Activated CD8-positive, alpha-beta T cell treated with anti-CD3 and anti-CD28 coated beads for 36 hours (primary cell): ENCODE data around the gene COMMD1. TPM values are rescaled to one million over a fixed set of nuclear protein-coding genes. Genes with fewer than 3 reads are reported as not detected.
A peak's percentile ranks its signal among the peaks of the same experiment; 100 is the strongest.

Experiments
- ATAC-seq: fragments of 200-7000 bp; cut with Tn5 transposase; one replicate; pipeline ENCODE4 v1.10.0; 2021; ENCODE audit warnings: mild to moderate bottlenecking, moderate library complexity
- CTCF ChIA-PET: fragments of 350-600 bp; sonication (Branson Sonifier 250); formaldehyde crosslinking; loops from one replicate; lab custom pipeline; 2021; ENCODE audit warnings: antibody characterized with exemption; lab: Charles Lee
- POLR2A ChIA-PET: fragments of 350-600 bp; sonication (Branson Sonifier 250); formaldehyde crosslinking; loops from one replicate; lab custom pipeline; 2021; ENCODE audit warnings: antibody characterized with exemption; lab: Charles Lee
- DNase-seq: peaks from one replicate; pipeline ENCODE4 v3.0.0-alpha.2; 2020
- H3K27ac Mint-ChIP-seq: one replicate; pipeline ENCODE4 v1.8.0; 2021; ENCODE audit warnings: mild to moderate bottlenecking, mixed read lengths
- H3K27me3 Mint-ChIP-seq: one replicate; pipeline ENCODE4 v1.8.0; 2021; ENCODE audit warnings: mixed read lengths
- H3K36me3 Mint-ChIP-seq: one replicate; pipeline ENCODE4 v1.8.0; 2021; ENCODE audit warnings: low read depth, mixed read lengths
- H3K4me1 Mint-ChIP-seq: one replicate; pipeline ENCODE4 v1.8.0; 2021; ENCODE audit warnings: low read depth, mixed read lengths
- H3K4me3 Mint-ChIP-seq: one replicate; pipeline ENCODE4 v1.8.0; 2021; ENCODE audit warnings: mild to moderate bottlenecking, moderate library complexity, mixed read lengths
- H3K9me3 Mint-ChIP-seq: one replicate; pipeline ENCODE4 v1.8.0; 2021; ENCODE audit warnings: mixed read lengths
- CTCF ChIP-seq: fragments of 200-600 bp; IDR thresholded peaks from one replicate; pipeline ENCODE4 v1.8.0; 2022; ENCODE audit warnings: antibody characterized with exemption, mild to moderate bottlenecking
- intact Hi-C: fragments of 100-400 bp; cut with micrococcal nuclease; formaldehyde crosslinking; loops from one replicate; pipeline ENCODE4 v1.10.0; 2022
- total RNA-seq, 2 experiments: library from RNA; stranded (reverse); gene quantifications; one replicate each; pipeline ENCODE4 v1.2.3, GENCODE V29; 2021

COMMD1 gene
- total RNA-seq, 2 experiments from 2014 or later, result 25.3 to 27.0 TPM

- no peaks in the 10 kb centered on the region for H3K4me1 Mint-ChIP-seq
- no peak overlapping the region for H3K27ac Mint-ChIP-seq
- intact Hi-C loops, result no loop called here
- ChIA-PET POLR2A (no interaction called here), CTCF (interaction anchor here (1.0 kb wide), 1 partner anchor 78 kb away, joined by 3 read pairs; no protein-coding TSS in a partner anchor)
- ATAC-seq (no peak), DNase-seq (peak; percentile 7)
- H3K36me3 Mint-ChIP-seq, result peaks cover 3% of the 10 kb centered on the region
- peaks cover under 1% of the 10 kb centered on the region for H3K9me3 Mint-ChIP-seq
- H3K27me3 Mint-ChIP-seq, result no peaks in the 10 kb centered on the region
- TF ChIP-seq CTCF, result no peak
- H3K4me3 Mint-ChIP-seq, result no peak overlapping the region
Observed at GRCh38 chr2:61988462-61989366, 83.2 kb downstream of the COMMD1 start.

GRCh38 chr2:61993422-61994024 lies 88.0 kb downstream of the COMMD1 start:
- peaks cover 2% of the 10 kb centered on the region for H3K36me3 Mint-ChIP-seq
- peak; percentile 74 for TF ChIP-seq CTCF
- no peak overlapping the region for H3K27ac Mint-ChIP-seq
- ChIA-PET CTCF (interaction anchor here (0.6 to 2.2 kb wide), 20 partner anchors 44 to 710 kb away, joined by 3 to 19 read pairs (median 3); partner anchors contain the start of gene TMEM17), POLR2A (no interaction called here)
- no peaks in the 10 kb centered on the region for H3K27me3 Mint-ChIP-seq
- no peaks in the 10 kb centered on the region for H3K4me1 Mint-ChIP-seq
- H3K4me3 Mint-ChIP-seq, result no peak overlapping the region
- DNase-seq (peak; percentile 46), ATAC-seq (peak; percentile 71)
- intact Hi-C loops, result loop anchor here (2.0 to 5.0 kb wide), 2 partner anchors 204 to 419 kb away; partner anchors contain the start of gene B3GNT2
- no peaks in the 10 kb centered on the region for H3K9me3 Mint-ChIP-seq

- Mint-ChIP-seq H3K4me1 (no peaks in the 10 kb centered on the region), H3K4me3 (no peak overlapping the region), H3K27ac (no peak overlapping the region), H3K9me3 (no peaks in the 10 kb centered on the region), H3K27me3 (no peaks in the 10 kb centered on the region), H3K36me3 (no peaks in the 10 kb centered on the region)
- ChIA-PET POLR2A (interaction anchor here (0.5 kb wide), 1 partner anchor 487 kb away, joined by 3 read pairs; no protein-coding TSS in a partner anchor), CTCF (interaction anchor here (1.1 to 2.2 kb wide), 9 partner anchors 8 to 463 kb away, joined by 3 to 19 read pairs (median 4); no protein-coding TSS in a partner anchor)
- intact Hi-C loops, result loop anchor here (5.0 kb wide), 1 partner anchor 203 kb away; the partner anchor contains the start of gene B3GNT2
- no peak for TF ChIP-seq CTCF
- DNase-seq, result no peak
- ATAC-seq, result no peak
Observed at GRCh38 chr2:61994531-61994930, 89.1 kb downstream of the COMMD1 start.

- TF ChIP-seq CTCF, result no peak
- ChIA-PET POLR2A (interaction anchor here (0.5 kb wide), 1 partner anchor 486 kb away, joined by 3 read pairs; no protein-coding TSS in a partner anchor), CTCF (interaction anchor here (0.8 to 1.6 kb wide), 7 partner anchors 9 to 462 kb away, joined by 3 to 4 read pairs (median 3); no protein-coding TSS in a partner anchor)
- intact Hi-C loops, result no loop called here
- no peak overlapping the region for H3K27ac Mint-ChIP-seq
- no peaks in the 10 kb centered on the region for H3K9me3 Mint-ChIP-seq
- H3K36me3 Mint-ChIP-seq, result no peaks in the 10 kb centered on the region
- H3K4me3 Mint-ChIP-seq, result no peak overlapping the region
- no peaks in the 10 kb centered on the region for H3K27me3 Mint-ChIP-seq
- no peaks in the 10 kb centered on the region for H3K4me1 Mint-ChIP-seq
- DNase-seq, result no peak
- no peak for ATAC-seq
Observed at GRCh38 chr2:61995065-61995464, 89.6 kb downstream of the COMMD1 start.
